HepG2 (cell line): ENCODE results near the gene ZBP1. TPM values are rescaled to one million over a fixed set of nuclear protein-coding genes. Genes with fewer than 3 reads are reported as not detected.
A peak's percentile ranks its signal among the peaks of the same experiment; 100 is the strongest.

Experiments
- ATAC-seq: fragments of 200-7000 bp; cut with Tn5 transposase; 3 replicates; pipeline ENCODE4 v1.9.1; 2020; ENCODE audit warnings: mild to moderate bottlenecking, moderate library complexity
- BruUV-seq: library from RNA; stranded (reverse); fragments of 400-500 nt; replicated peaks from 2 replicates; lab custom pipeline; 2021; lab: Mats Ljungman, UMichigan
- CTCF ChIA-PET: fragments of 300-600 bp; formaldehyde crosslinking; extraction: SDS; loops from one replicate; lab custom pipeline; 2021; ENCODE audit warnings: low total read pairs, inconsistent platforms, low intra/inter-chr PET ratio; lab: Yijun Ruan, JAX
- POLR2A ChIA-PET: fragments of 350-600 bp; sonication (Branson Sonifier 250); formaldehyde crosslinking; loops from one replicate; lab custom pipeline; 2020; ENCODE audit warnings: antibody characterized with exemption, inconsistent platforms; lab: Yijun Ruan, JAX
- DNase-seq: peaks from one replicate; pipeline ENCODE4 v3.0.0-alpha.2; 2015; ENCODE audit warnings: low spot score
- FAIRE-seq: peaks from 3 replicates; lab custom pipeline; 2011; peaks lifted over from hg19 to GRCh38; lab: Jason Lieb, UNC
- H2AFZ ChIP-seq: one replicate; pipeline ENCODE4 v1.6.1; 2011; ENCODE audit warnings: low read length, inconsistent platforms
- H3K27ac ChIP-seq: fragments of 300-600 bp; 3 replicates; pipeline ENCODE4 v1.8.0; 2011; ENCODE audit warnings: mixed run types, mild to moderate bottlenecking, mixed read lengths, low read length, inconsistent platforms; ENCODE audit not compliant: insufficient read depth; ENCODE audit errors: extremely low read length
- H3K27me3 ChIP-seq, 2 experiments: fragments of 200-600 bp in 1 of 2; 2 replicates in 1 of 2; 3 replicates in 1 of 2; pipeline versions ENCODE4 v1.6.0 to v1.8.0; 2011; ENCODE audit warnings: low read length in 2 of 2, mild to moderate bottlenecking in 2 of 2, moderate library complexity in 2 of 2, inconsistent platforms in 1 of 2; ENCODE audit not compliant: insufficient read depth in 2 of 2, control insufficient read depth in 1 of 2
- H3K36me3 ChIP-seq, 2 experiments: fragments of 200-600 bp in 1 of 2; replicated peaks in 1 of 2; 2 replicates in 1 of 2; 3 replicates in 1 of 2; pipeline versions ENCODE4 v1.5.1 to v1.8.0; 2011; ENCODE audit warnings: low read length in 2 of 2, inconsistent platforms in 1 of 2; ENCODE audit not compliant: insufficient read depth in 2 of 2, control insufficient read depth in 1 of 2
- H3K4me1 ChIP-seq: 2 replicates; pipeline ENCODE4 v1.5.1; 2012; ENCODE audit warnings: low read length, inconsistent platforms; ENCODE audit not compliant: insufficient read depth
- H3K4me2 ChIP-seq: 2 replicates; pipeline ENCODE4 v1.6.0; 2011; ENCODE audit warnings: low read depth, low read length, inconsistent platforms
- H3K4me3 ChIP-seq, 3 experiments: fragments of 200-600 bp in 1 of 3; sonication (generic), shearing (Covaris generic) in 1 of 3; replicated peaks in 1 of 3; 2 replicates each; pipeline ENCODE4 v1.5.1; 2011 to 2016; ENCODE audit warnings: low read length in 3 of 3, inconsistent platforms in 2 of 3, low read depth in 2 of 3, mild to moderate bottlenecking in 2 of 3, control low read depth in 1 of 3, mixed read lengths in 1 of 3; ENCODE audit not compliant: insufficient read depth in 1 of 3
- H3K79me2 ChIP-seq: one replicate; pipeline ENCODE4 v1.6.1; 2011; ENCODE audit warnings: low read length, inconsistent platforms; ENCODE audit not compliant: insufficient read depth
- H3K9ac ChIP-seq: 2 replicates; pipeline ENCODE4 v1.6.0; 2011; ENCODE audit warnings: mild to moderate bottlenecking, low read depth, low read length, inconsistent platforms; ENCODE audit not compliant: insufficient read depth
- H3K9me3 ChIP-seq: 2 replicates; pipeline ENCODE4 v1.5.1; 2012; ENCODE audit warnings: mild to moderate bottlenecking, low read length
- H4K20me1 ChIP-seq: 2 replicates; pipeline ENCODE4 v1.6.0; 2011; ENCODE audit warnings: inconsistent platforms, mild to moderate bottlenecking, low read length, moderate library complexity; ENCODE audit not compliant: insufficient read depth
- CHD4 ChIP-seq: fragments of 200-600 bp; sonication (generic); IDR thresholded peaks from 2 replicates; pipeline ENCODE4 v1.7.0; 2017; ENCODE audit warnings: mild to moderate bottlenecking, low read length, borderline replicate concordance
- ESRRA ChIP-seq: sonication (generic); formaldehyde crosslinking; IDR thresholded peaks from 2 replicates; pipeline ENCODE4 v1.5.1; 2020; ENCODE audit warnings: mild to moderate bottlenecking, low read depth, missing genetic modification reagents
- GABPB1 ChIP-seq: IDR thresholded peaks from 2 replicates; pipeline ENCODE4 v1.6.1; 2016; ENCODE audit warnings: mild to moderate bottlenecking, missing genetic modification reagents, moderate library complexity, missing compliant biosample characterization
- NRL ChIP-seq: sonication (generic); formaldehyde crosslinking; IDR thresholded peaks from 2 replicates; pipeline ENCODE4 v1.5.0; 2020; ENCODE audit warnings: missing genetic modification reagents, mild to moderate bottlenecking, moderate library complexity, borderline replicate concordance
- PHF5A ChIP-seq: IDR thresholded peaks from one replicate; pipeline ENCODE4 v1.6.1; 2018; ENCODE audit warnings: low read depth, missing genetic modification reagents; ENCODE audit not compliant: unreplicated experiment
- POLR2A ChIP-seq, 2 experiments: IDR thresholded peaks; 2 replicates each; pipeline ENCODE4 v1.6.1; 2011; ENCODE audit warnings: low read depth in 2 of 2, low read length in 2 of 2, mild to moderate bottlenecking in 1 of 2, moderate library complexity in 1 of 2; ENCODE audit not compliant: insufficient read depth in 1 of 2
- SOX5 ChIP-seq: IDR thresholded peaks from 2 replicates; pipeline ENCODE4 v1.6.1; 2016; ENCODE audit warnings: borderline replicate concordance
- SPEN ChIP-seq: sonication (generic); formaldehyde crosslinking; IDR thresholded peaks from 2 replicates; pipeline ENCODE4 v1.5.1; 2020; ENCODE audit warnings: low read depth, mild to moderate bottlenecking, missing genetic modification reagents
- TGIF2 ChIP-seq: IDR thresholded peaks from 2 replicates; pipeline ENCODE4 v1.6.1; 2016; ENCODE audit warnings: control low read depth, missing compliant biosample characterization
- WGBS: methylation state at CpG from one replicate; pipeline ENCODE4 v1.1.6; 2017; ENCODE audit warnings: low lambda C conversion rate; 5-methylcytosine and 5-hydroxymethylcytosine counted together
- in situ Hi-C: cut with HindIII; loops from 2 replicates; pipeline ENCODE4 v1.10.0; 2017; ENCODE audit warnings: low pct_unique_long_range_greater_than_20kb; ENCODE audit not compliant: extremely low pct_ligation_motif_present
- intact Hi-C: fragments of 100-400 bp; cut with micrococcal nuclease; formaldehyde crosslinking; loops from one replicate; pipeline ENCODE4 v1.10.0; 2022; ENCODE audit not compliant: unreplicated experiment
- polyA plus RNA-seq, 8 experiments: library from polyadenylated mRNA; depleted of rRNA in 3 of 8; stranded (reverse) in 7 of 8; unstranded in 1 of 8; fragments of >200 nt; fragmentation: Illumina TruSeq in 4 of 8; extraction: Trizol in 4 of 8; gene quantifications; 2 replicates each; pipeline versions ENCODE4 v1.2.1 to v1.2.3, GENCODE V29; 2011 to 2016; ENCODE audit warnings: low read depth in 4 of 8, missing spikeins in 1 of 8, mixed read lengths in 1 of 8; ENCODE audit not compliant: insufficient read depth in 1 of 8
- total RNA-seq, 5 experiments: library from RNA; depleted of rRNA; stranded (reverse); fragments of >200 nt; fragmentation: Illumina TruSeq; extraction: Trizol; gene quantifications; 2 replicates each; pipeline ENCODE4 v1.2.3, GENCODE V29; 2016; ENCODE audit warnings: low read depth in 1 of 5
- TF ChIP-seq, protein P1 (sequence below), 2 experiments: fragments of 450-650 bp in 1 of 2; sonication (generic) in 1 of 2; formaldehyde crosslinking in 1 of 2; IDR thresholded peaks; 2 replicates each; pipeline versions ENCODE4 v1.6.1 to v1.8.0; 2016 to 2022; ENCODE audit warnings: antibody characterized with exemption in 1 of 2, mild to moderate bottlenecking in 1 of 2, missing genetic modification reagents in 1 of 2
- TF ChIP-seq, protein P2 (sequence below): sonication (generic); formaldehyde crosslinking; IDR thresholded peaks from 2 replicates; pipeline ENCODE4 v1.4.0; 2020; ENCODE audit warnings: mild to moderate bottlenecking, missing genetic modification reagents, borderline replicate concordance

ZBP1 gene
- total and polyA plus RNA-seq, 2 of the 13 experiments (the other 11 are each of a cell fraction or from before 2014, with no cell fraction given), result not detected

DNA sequence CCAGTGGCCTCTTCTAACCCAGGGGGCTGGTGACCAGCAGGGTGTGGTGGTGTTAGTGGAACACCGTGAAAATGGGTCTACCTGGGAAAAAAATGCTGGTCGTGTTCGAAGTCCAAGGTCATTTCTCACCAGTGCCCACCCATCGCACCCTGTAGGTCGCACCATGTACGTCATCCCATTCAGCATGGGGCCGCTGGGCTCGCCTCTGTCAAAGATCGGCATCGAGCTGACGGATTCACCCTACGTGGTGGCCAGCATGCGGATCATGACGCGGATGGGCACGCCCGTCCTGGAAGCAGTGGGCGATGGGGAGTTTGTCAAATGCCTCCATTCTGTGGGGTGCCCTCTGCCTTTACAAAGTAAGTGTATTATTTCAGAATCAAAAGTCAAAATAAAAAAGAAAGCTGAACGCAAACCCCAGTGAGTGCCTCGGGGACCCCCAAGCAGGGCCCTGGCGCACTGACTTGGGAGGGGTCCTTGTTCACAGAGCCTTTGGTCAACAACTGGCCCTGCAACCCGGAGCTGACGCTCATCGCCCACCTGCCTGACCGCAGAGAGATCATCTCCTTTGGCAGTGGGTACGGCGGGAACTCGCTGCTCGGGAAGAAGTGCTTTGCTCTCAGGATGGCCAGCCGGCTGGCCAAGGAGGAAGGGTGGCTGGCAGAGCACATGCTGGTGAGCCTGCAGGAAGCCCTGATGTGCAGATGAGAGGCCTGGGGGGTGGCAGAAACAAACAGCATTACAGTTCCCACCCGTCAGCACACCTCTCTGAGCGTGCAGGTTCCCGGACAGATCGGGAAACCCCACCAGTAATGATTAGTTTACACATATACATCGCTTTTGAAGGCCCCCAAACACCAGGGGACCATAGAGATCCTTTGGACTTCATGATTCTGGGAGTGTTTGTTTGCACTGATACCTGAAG, 57.4 kb downstream of the ZBP1 start:
- FAIRE-seq, result no peak
- H3K27me3 ChIP-seq, result peaks cover 0 to under 1% of the 10 kb centered on the region in 2 experiments; a peak in 3 of 5 replicates
- intact Hi-C loops, result no loop called here
- in situ Hi-C loops, result no loop called here
- DNase-seq, result no peak
- no peaks in the 10 kb centered on the region for H3K9me3 ChIP-seq
- peaks cover 0 to 22% of the 10 kb centered on the region in 2 experiments; a peak in 2 of 5 replicates for H3K36me3 ChIP-seq
- no peak for ATAC-seq
- H2AFZ ChIP-seq, result no peak overlapping the region
- peaks cover 93% of the 10 kb centered on the region for H3K4me1 ChIP-seq
- WGBS, result 92% methylated on average over 35 of the region's 35 CpGs
- H3K27ac ChIP-seq, result no peak overlapping the region
- no peaks in the 10 kb centered on the region; the same call in 1 of the 2 replicates for H4K20me1 ChIP-seq
- H3K4me3 ChIP-seq, result peak overlapping the region in 1 of 3 experiments; percentile 49; a peak in 1 of 6 replicates
- BruUV-seq, result no TSS peak
- ChIA-PET POLR2A (interaction anchor here (2.2 to 5.6 kb wide), 4 partner anchors 11 to 27 kb away, joined by 12 to 96 read pairs (median 35); no protein-coding TSS in a partner anchor), CTCF (no interaction called here)
- peak overlapping the region; percentile 76; the same call in 1 of the 2 replicates for H3K9ac ChIP-seq
- H3K4me2 ChIP-seq, result peak overlapping the region; percentile 77
- H3K79me2 ChIP-seq, result peaks cover 10% of the 10 kb centered on the region
- TF ChIP-seq, protein P1, sequence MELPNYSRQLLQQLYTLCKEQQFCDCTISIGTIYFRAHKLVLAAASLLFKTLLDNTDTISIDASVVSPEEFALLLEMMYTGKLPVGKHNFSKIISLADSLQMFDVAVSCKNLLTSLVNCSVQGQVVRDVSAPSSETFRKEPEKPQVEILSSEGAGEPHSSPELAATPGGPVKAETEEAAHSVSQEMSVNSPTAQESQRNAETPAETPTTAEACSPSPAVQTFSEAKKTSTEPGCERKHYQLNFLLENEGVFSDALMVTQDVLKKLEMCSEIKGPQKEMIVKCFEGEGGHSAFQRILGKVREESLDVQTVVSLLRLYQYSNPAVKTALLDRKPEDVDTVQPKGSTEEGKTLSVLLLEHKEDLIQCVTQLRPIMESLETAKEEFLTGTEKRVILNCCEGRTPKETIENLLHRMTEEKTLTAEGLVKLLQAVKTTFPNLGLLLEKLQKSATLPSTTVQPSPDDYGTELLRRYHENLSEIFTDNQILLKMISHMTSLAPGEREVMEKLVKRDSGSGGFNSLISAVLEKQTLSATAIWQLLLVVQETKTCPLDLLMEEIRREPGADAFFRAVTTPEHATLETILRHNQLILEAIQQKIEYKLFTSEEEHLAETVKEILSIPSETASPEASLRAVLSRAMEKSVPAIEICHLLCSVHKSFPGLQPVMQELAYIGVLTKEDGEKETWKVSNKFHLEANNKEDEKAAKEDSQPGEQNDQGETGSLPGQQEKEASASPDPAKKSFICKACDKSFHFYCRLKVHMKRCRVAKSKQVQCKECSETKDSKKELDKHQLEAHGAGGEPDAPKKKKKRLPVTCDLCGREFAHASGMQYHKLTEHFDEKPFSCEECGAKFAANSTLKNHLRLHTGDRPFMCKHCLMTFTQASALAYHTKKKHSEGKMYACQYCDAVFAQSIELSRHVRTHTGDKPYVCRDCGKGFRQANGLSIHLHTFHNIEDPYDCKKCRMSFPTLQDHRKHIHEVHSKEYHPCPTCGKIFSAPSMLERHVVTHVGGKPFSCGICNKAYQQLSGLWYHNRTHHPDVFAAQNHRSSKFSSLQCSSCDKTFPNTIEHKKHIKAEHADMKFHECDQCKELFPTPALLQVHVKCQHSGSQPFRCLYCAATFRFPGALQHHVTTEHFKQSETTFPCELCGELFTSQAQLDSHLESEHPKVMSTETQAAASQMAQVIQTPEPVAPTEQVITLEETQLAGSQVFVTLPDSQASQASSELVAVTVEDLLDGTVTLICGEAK (IDR thresholded peaks at IDR 0.05), result no peak
- TF ChIP-seq, protein P1 (CRISPR knock-in tag; IDR thresholded peaks at IDR 0.05), result peak; percentile 31; the same call in 1 of the 2 replicates
- no peak for TF ChIP-seq SOX5
- TF ChIP-seq NRL (CRISPR knock-in tag), result 0 out of 2 replicates have a peak, but pooled peaks have one; percentile 30
- TF ChIP-seq ESRRA, result no peak
- TF ChIP-seq, protein P2, sequence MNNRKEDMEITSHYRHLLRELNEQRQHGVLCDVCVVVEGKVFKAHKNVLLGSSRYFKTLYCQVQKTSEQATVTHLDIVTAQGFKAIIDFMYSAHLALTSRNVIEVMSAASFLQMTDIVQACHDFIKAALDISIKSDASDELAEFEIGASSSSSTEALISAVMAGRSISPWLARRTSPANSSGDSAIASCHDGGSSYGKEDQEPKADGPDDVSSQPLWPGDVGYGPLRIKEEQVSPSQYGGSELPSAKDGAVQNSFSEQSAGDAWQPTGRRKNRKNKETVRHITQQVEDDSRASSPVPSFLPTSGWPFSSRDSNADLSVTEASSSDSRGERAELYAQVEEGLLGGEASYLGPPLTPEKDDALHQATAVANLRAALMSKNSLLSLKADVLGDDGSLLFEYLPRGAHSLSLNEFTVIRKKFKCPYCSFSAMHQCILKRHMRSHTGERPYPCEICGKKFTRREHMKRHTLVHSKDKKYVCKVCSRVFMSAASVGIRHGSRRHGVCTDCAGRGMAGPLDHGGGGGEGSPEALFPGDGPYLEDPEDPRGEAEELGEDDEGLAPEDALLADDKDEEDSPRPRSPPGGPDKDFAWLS (CRISPR knock-in tag), result no peak
- TF ChIP-seq TGIF2 (CRISPR knock-in tag), result no peak
- no peak for TF ChIP-seq CHD4
- peak; percentile 12; the same call in 1 of the 2 replicates for TF ChIP-seq GABPB1
- no peak for TF ChIP-seq PHF5A (CRISPR knock-in tag)
- peak in 1 of 2 experiments; percentile 49; a peak in 2 of 4 replicates for TF ChIP-seq POLR2A (IDR thresholded peaks at IDR 0.05; ENCODE audit: insufficient read depth in 1 of 2, low read depth in 2 of 2, low read length in 2 of 2)
- peak; percentile 30; the same call in 1 of the 2 replicates for TF ChIP-seq SPEN
